ENCODE data around the gene VSIG10L2.

DNA sequence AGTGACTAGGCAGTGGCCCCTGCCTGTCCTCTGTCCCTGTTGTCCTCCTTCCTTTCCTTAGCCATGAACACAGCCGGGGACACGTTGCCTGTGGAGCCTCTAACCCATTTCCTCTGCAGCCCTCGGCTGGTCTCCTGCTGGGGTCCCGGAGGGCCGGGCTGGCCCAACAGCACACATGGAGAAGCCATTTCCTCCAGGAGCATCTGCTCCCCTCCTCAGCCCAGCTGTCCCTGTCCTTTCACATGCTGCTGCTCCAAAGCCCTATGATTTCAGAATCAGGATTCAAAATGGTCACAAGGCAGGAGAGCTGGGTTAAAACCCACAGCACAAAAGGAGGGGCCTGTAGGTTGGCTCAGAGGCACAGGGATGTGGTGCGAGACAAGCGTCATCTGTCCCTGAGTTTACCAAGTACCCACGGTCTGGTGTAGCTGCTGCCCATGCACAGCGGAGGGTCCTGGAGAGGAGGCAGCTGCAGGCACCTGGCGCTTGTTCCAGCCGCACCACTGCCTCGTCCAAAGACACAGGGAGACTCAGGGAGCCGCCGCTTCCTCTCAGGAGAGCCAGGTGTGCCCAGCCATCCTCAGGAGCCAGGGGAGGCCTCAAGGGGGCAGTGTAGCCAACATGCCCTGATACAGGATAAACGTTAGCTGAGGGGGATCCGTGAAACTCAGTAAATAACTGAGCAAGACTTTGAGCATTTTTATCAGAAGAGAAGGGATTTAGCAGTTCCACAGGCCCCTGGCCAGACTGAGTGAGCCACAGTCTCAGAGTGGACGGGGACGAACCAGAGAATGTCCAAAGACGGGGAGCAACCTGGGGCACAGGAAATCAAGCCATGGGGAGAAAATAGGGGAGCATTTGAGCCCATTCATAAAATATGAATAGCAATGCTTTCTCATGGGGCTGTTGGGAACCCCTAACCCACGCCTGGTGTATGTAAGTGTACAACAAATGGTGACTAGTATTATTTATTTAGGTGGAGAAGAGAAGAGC is 3.9 kb upstream of the VSIG10L2 start:
- TF ChIP-seq, protein P1, sequence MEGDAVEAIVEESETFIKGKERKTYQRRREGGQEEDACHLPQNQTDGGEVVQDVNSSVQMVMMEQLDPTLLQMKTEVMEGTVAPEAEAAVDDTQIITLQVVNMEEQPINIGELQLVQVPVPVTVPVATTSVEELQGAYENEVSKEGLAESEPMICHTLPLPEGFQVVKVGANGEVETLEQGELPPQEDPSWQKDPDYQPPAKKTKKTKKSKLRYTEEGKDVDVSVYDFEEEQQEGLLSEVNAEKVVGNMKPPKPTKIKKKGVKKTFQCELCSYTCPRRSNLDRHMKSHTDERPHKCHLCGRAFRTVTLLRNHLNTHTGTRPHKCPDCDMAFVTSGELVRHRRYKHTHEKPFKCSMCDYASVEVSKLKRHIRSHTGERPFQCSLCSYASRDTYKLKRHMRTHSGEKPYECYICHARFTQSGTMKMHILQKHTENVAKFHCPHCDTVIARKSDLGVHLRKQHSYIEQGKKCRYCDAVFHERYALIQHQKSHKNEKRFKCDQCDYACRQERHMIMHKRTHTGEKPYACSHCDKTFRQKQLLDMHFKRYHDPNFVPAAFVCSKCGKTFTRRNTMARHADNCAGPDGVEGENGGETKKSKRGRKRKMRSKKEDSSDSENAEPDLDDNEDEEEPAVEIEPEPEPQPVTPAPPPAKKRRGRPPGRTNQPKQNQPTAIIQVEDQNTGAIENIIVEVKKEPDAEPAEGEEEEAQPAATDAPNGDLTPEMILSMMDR (IDR thresholded peaks at IDR 0.05; ENCODE audit: insufficient read depth, low read length, poor library complexity, severe bottlenecking): peak; percentile 42
- TF ChIP-seq EZH2phosphoT487 (conservative IDR thresholded peaks at IDR 0.05; ENCODE audit: low read length): no peak
